GM23248 (cell line): ENCODE data around the gene HORMAD1. TPM values are rescaled to one million over a fixed set of nuclear protein-coding genes. Genes with fewer than 3 reads are reported as not detected.
"Not testable (repeated sequence)": the region's sequence is repeated elsewhere in the genome, so short reads cannot be mapped to it uniquely, and the experiment has no call there.

ENCODE experiments used
- DNase-seq: peaks from one replicate; pipeline ENCODE4 v3.0.0-alpha.2; 2015
- H2AFZ ChIP-seq: fragments of 200-600 bp; sonication (generic); 2 replicates; pipeline ENCODE4 v1.6.1; 2016; ENCODE audit warnings: antibody characterized with exemption
- H3F3A ChIP-seq: fragments of 200-600 bp; sonication (generic); 2 replicates; pipeline ENCODE4 v1.6.1; 2016; ENCODE audit warnings: mild to moderate bottlenecking, antibody characterized with exemption, mixed run types; ENCODE audit not compliant: insufficient read depth
- H3K27ac ChIP-seq: fragments of 200-600 bp; sonication (generic); 2 replicates; pipeline ENCODE4 v1.5.1; 2016; ENCODE audit warnings: mild to moderate bottlenecking
- H3K27me3 ChIP-seq: fragments of 200-600 bp; sonication (generic); replicated peaks from 2 replicates; pipeline ENCODE4 v1.6.1; 2016; ENCODE audit warnings: mild to moderate bottlenecking; ENCODE audit not compliant: insufficient read depth
- H3K36me3 ChIP-seq: fragments of 200-600 bp; sonication (generic); 2 replicates; pipeline ENCODE4 v1.6.1; 2016; ENCODE audit warnings: low read depth, mild to moderate bottlenecking
- H3K4me1 ChIP-seq: fragments of 200-600 bp; sonication (generic); 2 replicates; pipeline ENCODE4 v1.6.1; 2016; ENCODE audit warnings: mild to moderate bottlenecking; ENCODE audit not compliant: insufficient read depth
- H3K4me2 ChIP-seq: fragments of 200-600 bp; sonication (generic); one replicate; pipeline ENCODE4 v1.6.1; 2016; ENCODE audit warnings: mild to moderate bottlenecking; ENCODE audit not compliant: unreplicated experiment
- H3K4me3 ChIP-seq: fragments of 200-600 bp; sonication (generic); 2 replicates; pipeline ENCODE4 v1.5.1; 2016; ENCODE audit warnings: mild to moderate bottlenecking
- H3K79me2 ChIP-seq: fragments of 200-600 bp; sonication (generic); 2 replicates; pipeline ENCODE4 v1.6.1; 2016; ENCODE audit warnings: mild to moderate bottlenecking; ENCODE audit not compliant: insufficient read depth
- H3K9ac ChIP-seq: fragments of 200-600 bp; sonication (generic); 2 replicates; pipeline ENCODE4 v1.6.1; 2016; ENCODE audit warnings: mild to moderate bottlenecking
- H3K9me2 ChIP-seq: fragments of 200-600 bp; sonication (generic); 2 replicates; pipeline ENCODE4 v1.6.1; 2016; ENCODE audit warnings: mixed run types, mild to moderate bottlenecking, moderate library complexity; ENCODE audit not compliant: insufficient read depth
- H3K9me3 ChIP-seq: fragments of 200-600 bp; sonication (generic); one replicate; pipeline ENCODE4 v1.6.1; 2017; ENCODE audit warnings: low read depth
- H4K20me1 ChIP-seq: fragments of 200-600 bp; sonication (generic); 2 replicates; pipeline ENCODE4 v1.6.0; 2016; ENCODE audit not compliant: insufficient read depth
- EZH2 ChIP-seq: fragments of 200-600 bp; sonication (generic); IDR thresholded peaks from 2 replicates; pipeline ENCODE4 v1.6.1; 2018; ENCODE audit warnings: antibody characterized with exemption, mild to moderate bottlenecking; ENCODE audit not compliant: insufficient read depth, poor library complexity, severe bottlenecking
- EZH2phosphoT487 ChIP-seq: fragments of 200-600 bp; sonication (generic); IDR thresholded peaks from 2 replicates; pipeline ENCODE4 v1.6.1; 2018; ENCODE audit warnings: antibody characterized with exemption, moderate library complexity, mild to moderate bottlenecking, low read depth; ENCODE audit not compliant: insufficient read depth
- WGBS, 2 experiments: methylation state at CpG; one replicate each; pipeline ENCODE4 v1.1.6; 2015 to 2017; ENCODE audit warnings: low lambda C conversion rate in 2 of 2, low coverage in 1 of 2; ENCODE audit errors: missing lambda C conversion rate in 2 of 2; 5-methylcytosine and 5-hydroxymethylcytosine counted together
- in situ Hi-C: fragments of 300-500 bp; cut with MboI; formaldehyde crosslinking; loops from 2 replicates; pipeline ENCODE4 v1.15.0; 2020
- polyA plus RNA-seq: library from polyadenylated mRNA; unstranded; fragments of >200 nt; fragmentation: Nextera tagmentation; extraction: Ambion mirVana; gene quantifications from 2 replicates; pipeline ENCODE4 v1.2.1, GENCODE V29; 2016
- total RNA-seq: library from RNA; depleted of rRNA; stranded (reverse); fragments of >200 nt; shearing (Covaris generic); gene quantifications from 2 replicates; pipeline ENCODE4 v1.2.3, GENCODE V29; 2014; rRNA removed

The HORMAD1 gene
- total RNA-seq (not detected in 2 replicates), polyA plus RNA-seq (not detected in 2 replicates)

GRCh38 chr1:150720703-150721102 lies at the start of gene HORMAD1:
Gene HORMAD1 (minus strand): TSS chr1:150720895. CDS start chr1:150719505, 1,390 bp downstream.
- no peaks in the 10 kb centered on the region for H3K4me1 ChIP-seq
- no peak for DNase-seq
- H3K9me2 ChIP-seq, result no peaks in the 10 kb centered on the region
- no peak within 1 kb of the TSS for H3K9ac ChIP-seq
- H4K20me1 ChIP-seq, result no peaks in the 10 kb centered on the region
- no peaks in the 10 kb centered on the region for H3K79me2 ChIP-seq
- H3K9me3 ChIP-seq, result no peaks in the 10 kb centered on the region
- WGBS, 2 experiments, result 95 to 96% methylated on average over 24 of the region's 24 CpGs
- TF ChIP-seq EZH2 (no peak), EZH2phosphoT487 (no peak)
- no peak within 1 kb of the TSS for H3K4me3 ChIP-seq
- H3F3A ChIP-seq, result no peaks in the 10 kb centered on the region
- H3K36me3 ChIP-seq, result no peaks in the 10 kb centered on the region
- H3K27ac ChIP-seq, result no peak within 1 kb of the TSS
- in situ Hi-C loops, result no loop called here
- no peak within 1 kb of the TSS for H2AFZ ChIP-seq
- no peak within 1 kb of the TSS for H3K4me2 ChIP-seq
- H3K27me3 ChIP-seq, result no peaks in the 10 kb centered on the region

GRCh38 chr1:150767704-150768103 lies 47.0 kb upstream of the HORMAD1 start:
- peaks cover 17% of the 10 kb centered on the region for H3K4me1 ChIP-seq
- H3K9ac ChIP-seq, H2AFZ ChIP-seq, H3K36me3 ChIP-seq, H3K4me3 ChIP-seq, H3K9me2 ChIP-seq, H3F3A ChIP-seq, H3K27me3 ChIP-seq, DNase-seq, H3K4me2 ChIP-seq, in situ Hi-C loops, H3K79me2 ChIP-seq, H4K20me1 ChIP-seq, H3K9me3 ChIP-seq, H3K27ac ChIP-seq: not testable (repeated sequence)
- 96 to 100% methylated on average over 1 of the region's 1 CpG for WGBS, 2 experiments

GRCh38 chr1:150765977-150766301 lies 45.2 kb upstream of the HORMAD1 start:
- H3K4me3 ChIP-seq, result 0 out of 2 replicates have a peak overlapping the region, but pooled peaks have one; percentile 52

GRCh38 chr1:150765296-150765976 lies 44.7 kb upstream of the HORMAD1 start, which contains the start of gene CTSS:
Gene CTSS (minus strand): TSS chr1:150765778. CDS start chr1:150764763, 1,015 bp downstream.
- H3K27ac ChIP-seq, result no peak within 1 kb of the TSS; the same call in 1 of the 2 replicates

More at GRCh38 chr1:150765977-150766301, 45.2 kb upstream of the HORMAD1 start:
- H3K27me3 ChIP-seq, DNase-seq, H3K79me2 ChIP-seq, H3K9me3 ChIP-seq, H3K36me3 ChIP-seq, H3F3A ChIP-seq, H3K9ac ChIP-seq, H3K9me2 ChIP-seq, in situ Hi-C loops, H4K20me1 ChIP-seq, H3K27ac ChIP-seq: not testable (repeated sequence)
- H3K4me2 ChIP-seq, result peak overlapping the region; percentile 73
- WGBS, 2 experiments, result 29 to 43% methylated on average over 1 of the region's 1 CpG
- H3K4me1 ChIP-seq, result peaks cover 15% of the 10 kb centered on the region
- peak overlapping the region; percentile 87 for H2AFZ ChIP-seq

More at GRCh38 chr1:150765296-150765976, 44.7 kb upstream of the HORMAD1 start, which contains the start of gene CTSS:
- DNase-seq, result peak; percentile 40
- in situ Hi-C loops, result no loop called here
- peak within 1 kb of the TSS; percentile 87 for H2AFZ ChIP-seq
- H3K9me2 ChIP-seq, result no peaks in the 10 kb centered on the region
- TF ChIP-seq EZH2phosphoT487, result no peak
- TF ChIP-seq EZH2, result no peak
- no peaks in the 10 kb centered on the region for H3K79me2 ChIP-seq
- H4K20me1 ChIP-seq, result no peaks in the 10 kb centered on the region
- peak within 1 kb of the TSS; percentile 52 for H3K4me3 ChIP-seq
- WGBS, 2 experiments, result 5 to 9% methylated on average over 4 of the region's 4 CpGs
- no peaks in the 10 kb centered on the region for H3K27me3 ChIP-seq
- H3K4me2 ChIP-seq, result peak within 1 kb of the TSS; percentile 73
- H3K4me1 ChIP-seq, result peaks cover 15% of the 10 kb centered on the region
- no peaks in the 10 kb centered on the region for H3K9me3 ChIP-seq
- H3F3A ChIP-seq, result peaks cover 9% of the 10 kb centered on the region; the same call in 1 of the 2 replicates
- no peaks in the 10 kb centered on the region for H3K36me3 ChIP-seq
- H3K9ac ChIP-seq, result peak within 1 kb of the TSS; percentile 38
